ENCODE measurements around the gene TMEM63B. TPM values are rescaled to one million over a fixed set of nuclear protein-coding genes. Genes with fewer than 3 reads are reported as not detected.

The TMEM63B gene
- total RNA-seq, 2 experiments from 2014 or later = 15.5 to 17.9 TPM

- POLR2A ChIA-PET = interaction anchor here (1.4 kb wide), 1 partner anchor 80 kb away, joined by 4 read pairs; the partner anchor contains the start of gene HSP90AB1
- Mint-ChIP-seq H3K36me3 (ENCODE audit: low read depth) (no peaks in the 10 kb centered on the region), H3K27ac (no peak overlapping the region), H3K4me3 (no peak overlapping the region), H3K4me1 (ENCODE audit: low read depth) (peaks cover 20% of the 10 kb centered on the region), H3K27me3 (ENCODE audit: low read depth) (peaks cover 18% of the 10 kb centered on the region), H3K9me3 (ENCODE audit: insufficient read depth) (no peaks in the 10 kb centered on the region)
- no peak for DNase-seq
- no peak for ATAC-seq
- CTCF ChIA-PET = no interaction called here
Measured at GRCh38 chr6:44167567-44167966, 40.2 kb downstream of the TMEM63B start.

- no peak for ATAC-seq
- H3K27me3 Mint-ChIP-seq (ENCODE audit: low read depth) = peaks cover 13% of the 10 kb centered on the region
- H3K4me1 Mint-ChIP-seq (ENCODE audit: low read depth) = peaks cover 24% of the 10 kb centered on the region
- ChIA-PET POLR2A (interaction anchor here (1.4 kb wide), 1 partner anchor 78 kb away, joined by 7 read pairs; the partner anchor contains the start of gene HSP90AB1), CTCF (interaction anchor here (0.9 to 1.5 kb wide), 7 partner anchors 9 to 99 kb away, joined by 3 to 7 read pairs (median 3); no protein-coding TSS in a partner anchor)
- H3K4me3 Mint-ChIP-seq = no peak overlapping the region
- no peaks in the 10 kb centered on the region for H3K9me3 Mint-ChIP-seq (ENCODE audit: insufficient read depth)
- H3K36me3 Mint-ChIP-seq (ENCODE audit: low read depth) = no peaks in the 10 kb centered on the region
- no peak for DNase-seq
- H3K27ac Mint-ChIP-seq = no peak overlapping the region
Measured at GRCh38 chr6:44169154-44169553, 41.8 kb downstream of the TMEM63B start.

DNA sequence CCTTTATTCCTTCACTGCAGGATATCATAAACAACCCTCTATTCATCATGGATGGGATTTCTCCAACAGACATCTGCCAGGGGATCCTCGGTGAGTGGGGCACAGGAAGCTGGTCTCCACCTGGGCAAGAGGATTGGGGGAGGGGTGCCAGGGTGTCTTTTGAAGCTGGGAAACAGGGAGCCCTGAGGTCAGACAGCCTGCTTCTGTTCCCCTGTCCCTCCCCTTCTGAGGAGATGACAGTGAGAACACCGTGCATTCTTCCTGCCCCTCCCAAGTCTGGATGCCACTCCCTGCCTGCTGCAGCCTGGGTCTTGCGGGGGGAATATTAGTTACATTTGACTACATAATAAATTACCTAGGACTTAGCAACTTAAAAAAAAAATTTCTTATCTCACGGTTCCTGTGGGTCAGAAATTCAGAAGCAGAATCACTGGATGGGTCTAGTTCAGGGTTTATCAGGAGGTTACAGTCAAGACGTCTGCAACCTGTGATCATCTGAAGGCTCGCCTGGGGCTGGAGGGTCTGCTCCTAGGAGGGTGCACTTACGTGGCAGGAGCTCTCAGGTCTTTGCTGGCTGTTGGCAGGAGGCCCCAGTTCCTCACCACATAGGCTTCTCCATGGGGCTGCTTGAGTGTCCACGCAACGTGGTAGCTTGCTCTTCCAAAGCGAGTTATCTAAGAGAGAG lies 42.7 kb downstream of the TMEM63B start:
- H3K27me3 Mint-ChIP-seq (ENCODE audit: low read depth) = peaks cover 14% of the 10 kb centered on the region
- peaks cover 24% of the 10 kb centered on the region for H3K4me1 Mint-ChIP-seq (ENCODE audit: low read depth)
- H3K27ac Mint-ChIP-seq = no peak overlapping the region
- H3K9me3 Mint-ChIP-seq (ENCODE audit: insufficient read depth) = no peaks in the 10 kb centered on the region
- ChIA-PET POLR2A (interaction anchor here (1.4 kb wide), 1 partner anchor 77 kb away, joined by 7 read pairs; the partner anchor contains the start of gene HSP90AB1), CTCF (interaction anchor here (0.9 to 1.5 kb wide), 7 partner anchors 8 to 98 kb away, joined by 3 to 7 read pairs (median 3); no protein-coding TSS in a partner anchor)
- ATAC-seq (no peak), DNase-seq (no peak)
- no peaks in the 10 kb centered on the region for H3K36me3 Mint-ChIP-seq (ENCODE audit: low read depth)
- H3K4me3 Mint-ChIP-seq = no peak overlapping the region

GRCh38 chr6:44171899-44172546 lies 44.7 kb downstream of the TMEM63B start:
- CTCF ChIA-PET = interaction anchor here (0.8 to 2.7 kb wide), 26 partner anchors 10 to 168 kb away, joined by 3 to 42 read pairs (median 5); partner anchors contain the start of genes HSP90AB1, MYMX and SLC35B2
- DNase-seq = no peak
- H3K27ac Mint-ChIP-seq = peak overlapping the region; percentile 79
- peaks cover 25% of the 10 kb centered on the region for H3K4me1 Mint-ChIP-seq (ENCODE audit: low read depth)
- H3K4me3 Mint-ChIP-seq = peak overlapping the region; percentile 22
- peak; percentile 37 for ATAC-seq
- H3K36me3 Mint-ChIP-seq (ENCODE audit: low read depth) = no peaks in the 10 kb centered on the region
- no peaks in the 10 kb centered on the region for H3K9me3 Mint-ChIP-seq (ENCODE audit: insufficient read depth)
- peaks cover 15% of the 10 kb centered on the region for H3K27me3 Mint-ChIP-seq (ENCODE audit: low read depth)
- POLR2A ChIA-PET = interaction anchor here (0.6 to 1.5 kb wide), 5 partner anchors 71 to 84 kb away, joined by 3 to 4 read pairs (median 3); partner anchors contain the start of gene HSP90AB1

DNA sequence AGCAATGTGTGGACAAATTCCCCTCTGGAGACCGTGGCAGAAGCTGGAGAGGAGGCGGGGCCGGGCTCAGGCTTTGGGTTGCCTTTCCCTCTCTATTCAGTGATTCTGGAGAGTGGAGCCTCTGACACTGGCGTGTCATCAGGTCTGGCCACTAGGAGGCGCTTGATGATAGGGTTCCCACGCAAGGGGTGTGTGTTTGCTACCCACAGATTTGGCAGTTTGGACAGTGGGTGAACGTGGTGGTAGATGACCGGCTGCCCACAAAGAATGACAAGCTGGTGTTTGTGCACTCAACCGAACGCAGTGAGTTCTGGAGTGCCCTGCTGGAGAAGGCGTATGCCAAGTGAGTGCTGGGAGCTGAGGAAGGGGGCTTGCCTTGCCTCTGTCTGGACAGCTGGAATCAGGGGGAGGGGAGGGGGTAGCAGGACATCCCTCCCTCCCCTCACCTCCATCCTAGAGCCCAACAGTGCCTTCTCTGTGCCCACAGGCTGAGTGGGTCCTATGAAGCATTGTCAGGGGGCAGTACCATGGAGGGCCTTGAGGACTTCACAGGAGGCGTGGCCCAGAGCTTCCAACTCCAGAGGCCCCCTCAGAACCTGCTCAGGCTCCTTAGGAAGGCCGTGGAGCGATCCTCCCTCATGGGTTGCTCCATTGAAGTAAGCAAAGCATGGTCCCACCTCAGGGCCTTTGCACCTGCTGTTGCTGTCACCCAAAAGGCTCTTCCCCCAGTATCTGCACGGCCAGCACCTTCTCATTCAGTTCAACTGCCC lies 45.6 kb downstream of the TMEM63B start:
- ChIA-PET CTCF (interaction anchor here (0.7 to 2.7 kb wide), 33 partner anchors 11 to 167 kb away, joined by 3 to 42 read pairs (median 5); partner anchors contain the start of genes HSP90AB1, MYMX and SLC35B2), POLR2A (interaction anchor here (1.0 to 1.5 kb wide), 4 partner anchors 70 to 84 kb away, joined by 3 to 4 read pairs (median 4); partner anchors contain the start of gene HSP90AB1)
- ATAC-seq = peak; percentile 89
- Mint-ChIP-seq H3K36me3 (ENCODE audit: low read depth) (no peaks in the 10 kb centered on the region), H3K9me3 (ENCODE audit: insufficient read depth) (no peaks in the 10 kb centered on the region), H3K4me3 (no peak overlapping the region), H3K27me3 (ENCODE audit: low read depth) (peaks cover 14% of the 10 kb centered on the region), H3K4me1 (ENCODE audit: low read depth) (peaks cover 34% of the 10 kb centered on the region), H3K27ac (peak overlapping the region; percentile 51)
- peak; percentile 88 for DNase-seq

DNA sequence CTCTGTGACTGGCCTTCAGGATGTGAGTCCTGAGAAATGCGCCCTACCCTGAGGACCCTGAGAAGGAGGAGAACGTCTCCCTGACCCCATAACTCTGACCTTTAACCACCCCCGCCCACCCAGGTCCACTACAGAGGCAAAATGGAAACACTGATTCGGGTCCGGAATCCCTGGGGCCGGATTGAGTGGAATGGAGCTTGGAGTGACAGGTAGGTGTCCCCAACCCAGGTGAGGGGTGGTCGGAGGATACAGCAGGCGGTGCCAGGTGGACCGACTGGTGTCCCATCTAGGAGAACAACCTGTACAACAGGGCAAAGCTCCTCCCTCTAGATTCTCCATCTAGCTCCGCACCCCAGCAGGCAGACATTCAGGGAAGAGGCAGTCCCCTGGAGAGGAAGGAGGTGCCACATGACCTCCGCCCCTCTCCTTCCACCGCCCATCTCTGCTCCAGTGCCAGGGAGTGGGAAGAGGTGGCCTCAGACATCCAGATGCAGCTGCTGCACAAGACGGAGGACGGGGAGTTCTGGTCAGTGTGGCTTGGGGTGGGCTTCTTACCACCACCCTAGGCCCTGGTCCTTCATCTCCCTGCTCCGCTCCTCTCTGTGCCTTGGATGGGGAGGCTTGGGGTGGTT lies 48.9 kb downstream of the TMEM63B start:
- DNase-seq = no peak
- ChIA-PET POLR2A (interaction anchor here (0.6 to 0.9 kb wide), 3 partner anchors 70 to 122 kb away, joined by 3 to 4 read pairs (median 3); partner anchors contain the start of gene HSP90AB1), CTCF (interaction anchor here (1.3 to 1.8 kb wide), 4 partner anchors 61 to 162 kb away, joined by 3 to 8 read pairs (median 6); partner anchors contain the start of gene SLC35B2)
- Mint-ChIP-seq H3K27ac (peak overlapping the region; percentile 12), H3K4me1 (ENCODE audit: low read depth) (peaks cover 34% of the 10 kb centered on the region), H3K4me3 (peak overlapping the region; percentile 54), H3K36me3 (ENCODE audit: low read depth) (no peaks in the 10 kb centered on the region), H3K9me3 (ENCODE audit: insufficient read depth) (no peaks in the 10 kb centered on the region), H3K27me3 (ENCODE audit: low read depth) (peaks cover 11% of the 10 kb centered on the region)
- ATAC-seq = no peak

DNA sequence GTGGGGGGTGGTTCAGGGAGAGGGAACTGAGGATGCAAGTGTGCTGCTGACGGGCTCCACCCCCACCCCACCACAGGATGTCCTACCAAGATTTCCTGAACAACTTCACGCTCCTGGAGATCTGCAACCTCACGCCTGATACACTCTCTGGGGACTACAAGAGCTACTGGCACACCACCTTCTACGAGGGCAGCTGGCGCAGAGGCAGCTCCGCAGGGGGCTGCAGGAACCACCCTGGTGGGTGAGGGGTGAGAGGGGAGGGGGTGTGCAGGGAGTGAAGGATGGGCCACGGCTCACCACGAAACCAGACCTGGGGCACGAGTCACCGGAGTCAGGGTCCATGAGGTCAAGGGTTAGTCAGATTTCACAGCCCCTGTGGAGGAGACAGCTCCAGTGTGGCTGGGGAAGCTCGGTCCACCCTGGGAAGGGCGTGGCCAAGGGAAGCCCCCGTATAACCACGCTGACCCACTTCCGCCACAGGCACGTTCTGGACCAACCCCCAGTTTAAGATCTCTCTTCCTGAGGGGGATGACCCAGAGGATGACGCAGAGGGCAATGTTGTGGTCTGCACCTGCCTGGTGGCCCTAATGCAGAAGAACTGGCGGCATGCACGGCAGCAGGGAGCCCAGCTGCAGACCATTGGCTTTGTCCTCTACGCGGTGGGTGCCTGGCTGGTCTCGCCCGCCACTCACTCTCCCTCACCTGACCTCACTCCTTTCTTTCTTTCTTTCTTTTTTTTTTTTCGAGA lies 49.6 kb downstream of the TMEM63B start:
- Mint-ChIP-seq H3K27me3 (ENCODE audit: low read depth) (peaks cover 11% of the 10 kb centered on the region), H3K4me1 (ENCODE audit: low read depth) (peaks cover 31% of the 10 kb centered on the region), H3K36me3 (ENCODE audit: low read depth) (no peaks in the 10 kb centered on the region), H3K9me3 (ENCODE audit: insufficient read depth) (no peaks in the 10 kb centered on the region), H3K4me3 (peak overlapping the region; percentile 54), H3K27ac (peak overlapping the region; percentile 12)
- ChIA-PET POLR2A (interaction anchor here (0.6 to 0.9 kb wide), 3 partner anchors 70 to 122 kb away, joined by 3 to 4 read pairs (median 3); partner anchors contain the start of gene HSP90AB1), CTCF (interaction anchor here (1.3 to 1.8 kb wide), 7 partner anchors 8 to 161 kb away, joined by 3 to 8 read pairs (median 4); partner anchors contain the start of genes HSP90AB1 and SLC35B2)
- ATAC-seq (peak; percentile 34), DNase-seq (peak; percentile 62)

- peaks cover 11% of the 10 kb centered on the region for H3K27me3 Mint-ChIP-seq (ENCODE audit: low read depth)
- ATAC-seq (no peak), DNase-seq (no peak)
- peaks cover 22% of the 10 kb centered on the region for H3K4me1 Mint-ChIP-seq (ENCODE audit: low read depth)
- H3K27ac Mint-ChIP-seq = no peak overlapping the region
- H3K9me3 Mint-ChIP-seq (ENCODE audit: insufficient read depth) = no peaks in the 10 kb centered on the region
- POLR2A ChIA-PET = no interaction called here
- no peaks in the 10 kb centered on the region for H3K36me3 Mint-ChIP-seq (ENCODE audit: low read depth)
- CTCF ChIA-PET = interaction anchor here (1.3 to 1.8 kb wide), 5 partner anchors 9 to 87 kb away, joined by 3 to 6 read pairs (median 4); partner anchors contain the start of genes HSP90AB1 and SLC35B2
- H3K4me3 Mint-ChIP-seq = no peak overlapping the region
Measured at GRCh38 chr6:44177691-44178423, 50.5 kb downstream of the TMEM63B start.

GRCh38 chr6:44178424-44179071 lies 51.2 kb downstream of the TMEM63B start:
- Mint-ChIP-seq H3K9me3 (ENCODE audit: insufficient read depth) (no peaks in the 10 kb centered on the region), H3K36me3 (ENCODE audit: low read depth) (no peaks in the 10 kb centered on the region), H3K27ac (no peak overlapping the region), H3K27me3 (ENCODE audit: low read depth) (peaks cover 11% of the 10 kb centered on the region), H3K4me1 (ENCODE audit: low read depth) (peaks cover 20% of the 10 kb centered on the region), H3K4me3 (no peak overlapping the region)
- ATAC-seq (no peak), DNase-seq (no peak)
- ChIA-PET POLR2A (no interaction called here), CTCF (interaction anchor here (0.8 to 1.4 kb wide), 4 partner anchors 9 to 86 kb away, joined by 3 to 4 read pairs (median 3); no protein-coding TSS in a partner anchor)
